8988T (cell line): Measurements from ENCODE around the gene FOXL3.

Experiments
- DNase-seq: peaks from one replicate; pipeline ENCODE4 v3.0.0; 2011

FOXL3 gene

GRCh38 chr7:269721-270120, 20.2 kb upstream of the FOXL3 start:
- no peak for DNase-seq

- DNase-seq: no peak
Measured at GRCh38 chr7:270351-270983, 19.5 kb upstream of the FOXL3 start.

DNA sequence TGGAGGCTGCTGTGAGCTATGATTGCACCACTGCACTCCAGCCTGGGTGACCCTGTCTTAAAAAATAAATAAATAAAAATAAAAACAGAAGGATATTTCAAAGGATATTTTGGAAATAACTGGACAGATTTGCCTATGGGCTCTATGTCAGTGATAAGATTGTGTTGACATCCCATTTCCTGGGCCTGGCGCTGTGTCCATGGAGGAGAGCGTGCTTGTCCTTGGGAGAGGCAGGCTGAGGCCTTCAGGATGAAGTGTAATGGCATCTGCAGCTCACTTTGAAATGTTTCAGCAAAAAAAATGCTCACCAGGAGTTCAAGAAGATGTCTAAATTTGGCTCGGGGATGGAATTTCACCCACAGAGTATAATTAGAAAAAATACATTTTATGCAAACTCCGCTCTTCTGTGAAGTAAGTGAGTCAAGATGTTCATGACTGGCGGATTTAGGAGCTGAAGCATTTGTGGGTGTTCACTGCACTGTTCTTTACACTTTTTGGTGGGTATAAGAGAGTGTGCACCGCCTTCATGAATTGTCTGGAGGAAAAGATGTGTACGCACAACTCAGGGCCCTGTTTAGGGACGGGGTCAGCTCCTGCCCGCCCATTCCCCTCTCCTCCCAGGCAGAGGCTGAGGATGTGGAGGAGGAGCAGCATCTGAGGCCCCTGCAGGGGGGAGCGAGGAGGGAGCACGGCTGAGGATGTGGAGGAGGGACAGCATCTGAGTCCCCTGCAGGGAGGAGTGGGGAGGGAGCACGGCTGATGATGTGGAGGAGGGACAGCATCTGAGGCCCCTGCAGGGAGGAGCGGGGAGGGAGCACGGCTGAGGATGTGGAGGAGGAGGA, 18.5 kb upstream of the FOXL3 start:
- no peak for DNase-seq

DNA sequence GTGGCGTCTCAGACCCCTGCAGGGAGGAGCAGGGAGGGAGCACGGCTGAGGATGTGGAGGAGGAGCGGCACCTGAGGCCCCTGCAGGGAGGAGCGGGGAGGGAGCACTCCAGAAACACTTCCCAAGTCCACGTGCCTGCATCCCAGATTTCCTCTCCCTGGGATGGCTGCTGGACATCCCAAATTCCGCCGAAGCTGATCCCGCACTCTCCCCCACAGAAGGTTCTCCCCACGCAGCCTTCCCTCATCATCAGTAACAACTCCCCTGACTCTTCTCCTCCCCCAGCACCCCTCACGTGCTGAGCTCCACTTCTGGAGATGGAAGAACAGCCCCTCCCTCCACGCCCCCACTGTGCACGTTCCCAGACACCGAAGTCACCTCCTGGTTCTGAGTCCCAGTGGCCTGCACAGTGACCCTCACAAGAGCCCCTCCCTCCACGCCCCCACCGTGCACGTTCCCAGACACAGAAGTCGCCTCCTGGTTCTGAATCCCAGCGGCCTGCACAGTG, 17.8 kb upstream of the FOXL3 start:
- no peak for DNase-seq

DNA sequence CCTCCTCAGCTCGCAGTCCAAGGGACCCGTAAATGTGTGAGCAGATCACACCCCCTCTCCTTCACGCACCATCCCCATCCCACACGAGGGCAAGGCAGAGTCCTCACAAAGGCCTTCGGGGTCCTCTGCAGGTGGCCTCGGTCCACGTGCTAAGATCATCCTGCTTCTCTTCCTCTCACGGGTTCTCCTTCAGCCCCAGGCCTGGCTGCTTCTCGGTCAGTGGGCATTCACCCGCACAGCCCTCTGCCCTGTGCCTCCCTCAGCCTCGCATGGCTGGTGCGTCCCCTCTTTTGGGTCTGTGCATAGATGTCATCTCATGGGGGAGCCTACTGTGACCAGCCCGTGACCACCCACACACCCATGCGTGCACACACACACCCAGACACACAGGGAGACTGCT, 17.3 kb upstream of the FOXL3 start:
- DNase-seq: no peak

DNA sequence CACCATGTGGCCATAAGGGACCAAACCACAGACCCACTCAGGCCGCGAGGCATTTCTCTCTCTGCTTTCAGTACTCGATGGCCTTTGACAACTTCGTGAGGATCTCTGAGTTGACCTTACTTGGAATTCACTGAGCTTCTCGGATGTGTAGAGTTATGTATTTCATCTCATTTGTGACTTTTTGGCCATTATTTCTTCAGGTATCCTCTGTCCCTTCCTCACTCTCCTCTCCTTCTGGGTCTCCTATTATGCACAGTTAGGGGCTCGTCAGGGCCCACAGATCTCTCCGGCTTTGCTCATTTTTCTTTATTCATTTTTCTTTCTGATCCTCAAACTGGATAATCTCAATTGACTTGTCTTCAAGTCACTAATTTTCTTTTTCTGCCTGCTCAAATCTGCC, 16.6 kb upstream of the FOXL3 start:
- DNase-seq: no peak

- DNase-seq: no peak
Measured at GRCh38 chr7:274266-274665, 15.7 kb upstream of the FOXL3 start.

DNA sequence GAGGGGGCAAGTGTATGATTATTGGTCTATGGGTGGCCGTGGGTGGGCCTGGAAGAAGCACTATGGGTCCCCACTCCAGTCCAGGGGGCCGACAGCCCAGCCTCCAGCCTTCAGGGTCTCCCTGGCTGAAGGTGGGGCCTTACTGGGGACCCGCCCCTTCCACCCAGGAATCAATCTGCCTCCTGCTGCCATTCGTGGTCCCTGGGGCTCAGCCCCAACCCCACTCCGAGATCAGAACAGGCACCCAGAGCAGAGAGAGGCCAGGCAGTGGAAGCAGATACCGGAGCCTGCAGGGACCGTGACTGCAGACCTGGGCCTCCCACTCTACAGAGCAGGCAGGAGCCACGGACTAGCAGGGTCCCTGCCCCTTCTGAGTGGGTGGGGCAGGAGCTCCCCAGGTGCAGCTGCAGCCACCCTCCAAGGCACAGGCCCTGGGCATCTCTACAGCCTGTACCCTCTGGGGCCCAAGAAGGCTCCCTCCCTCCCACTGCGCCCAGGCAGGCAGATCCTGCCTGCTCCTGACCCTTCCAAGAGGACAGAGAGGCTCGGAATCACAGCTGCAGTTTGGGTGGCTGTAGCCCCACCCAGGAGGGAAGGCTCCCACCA, 13.6 kb upstream of the FOXL3 start:
- DNase-seq: no peak

DNA sequence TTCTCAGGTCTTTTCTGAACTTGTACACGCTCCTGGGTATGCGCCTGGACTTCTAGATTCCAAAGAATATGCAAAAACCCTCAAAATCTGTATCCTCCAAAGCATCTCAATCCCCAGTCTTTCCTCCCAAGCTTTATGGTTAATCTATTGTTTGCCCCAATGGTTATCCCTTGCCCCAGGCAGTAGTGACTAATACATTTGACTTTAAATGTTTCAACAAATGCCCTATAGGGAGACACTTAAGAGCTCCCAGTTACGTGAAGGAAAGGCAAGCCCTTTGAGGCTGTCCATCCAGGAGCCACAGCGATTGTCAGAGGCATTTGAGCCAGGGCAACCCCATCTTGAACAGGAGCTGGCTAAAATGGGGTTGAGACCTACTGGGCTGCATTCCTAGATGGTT, 12.7 kb upstream of the FOXL3 start:
- no peak for DNase-seq

- no peak for DNase-seq
Measured at GRCh38 chr7:278081-278480, 11.9 kb upstream of the FOXL3 start.

- DNase-seq: no peak
Measured at GRCh38 chr7:279821-280220, 10.1 kb upstream of the FOXL3 start.

- DNase-seq: no peak
Measured at GRCh38 chr7:280461-280860, 9.5 kb upstream of the FOXL3 start.

GRCh38 chr7:281637-282036, 8.3 kb upstream of the FOXL3 start:
- no peak for DNase-seq

DNA sequence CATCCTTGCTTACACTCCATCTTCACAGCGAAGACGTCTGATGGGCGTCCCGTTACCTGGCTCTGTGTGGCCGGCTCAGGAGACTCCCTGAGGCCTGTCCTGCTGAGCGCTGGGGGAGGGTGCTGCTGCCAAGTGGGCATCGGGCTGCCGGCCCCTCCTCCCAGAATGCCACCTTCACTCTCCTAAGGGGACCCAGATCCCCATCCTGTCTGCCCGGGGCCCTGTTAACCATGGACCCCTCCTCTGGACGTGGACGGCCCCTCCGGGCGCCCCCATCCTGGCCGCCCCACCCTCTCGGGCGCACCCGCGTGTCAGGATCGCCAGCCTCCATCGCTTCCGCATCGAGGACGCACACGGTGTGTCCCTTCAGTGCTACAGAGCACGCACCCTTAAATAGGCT, 7.3 kb upstream of the FOXL3 start:
- DNase-seq: no peak

DNA sequence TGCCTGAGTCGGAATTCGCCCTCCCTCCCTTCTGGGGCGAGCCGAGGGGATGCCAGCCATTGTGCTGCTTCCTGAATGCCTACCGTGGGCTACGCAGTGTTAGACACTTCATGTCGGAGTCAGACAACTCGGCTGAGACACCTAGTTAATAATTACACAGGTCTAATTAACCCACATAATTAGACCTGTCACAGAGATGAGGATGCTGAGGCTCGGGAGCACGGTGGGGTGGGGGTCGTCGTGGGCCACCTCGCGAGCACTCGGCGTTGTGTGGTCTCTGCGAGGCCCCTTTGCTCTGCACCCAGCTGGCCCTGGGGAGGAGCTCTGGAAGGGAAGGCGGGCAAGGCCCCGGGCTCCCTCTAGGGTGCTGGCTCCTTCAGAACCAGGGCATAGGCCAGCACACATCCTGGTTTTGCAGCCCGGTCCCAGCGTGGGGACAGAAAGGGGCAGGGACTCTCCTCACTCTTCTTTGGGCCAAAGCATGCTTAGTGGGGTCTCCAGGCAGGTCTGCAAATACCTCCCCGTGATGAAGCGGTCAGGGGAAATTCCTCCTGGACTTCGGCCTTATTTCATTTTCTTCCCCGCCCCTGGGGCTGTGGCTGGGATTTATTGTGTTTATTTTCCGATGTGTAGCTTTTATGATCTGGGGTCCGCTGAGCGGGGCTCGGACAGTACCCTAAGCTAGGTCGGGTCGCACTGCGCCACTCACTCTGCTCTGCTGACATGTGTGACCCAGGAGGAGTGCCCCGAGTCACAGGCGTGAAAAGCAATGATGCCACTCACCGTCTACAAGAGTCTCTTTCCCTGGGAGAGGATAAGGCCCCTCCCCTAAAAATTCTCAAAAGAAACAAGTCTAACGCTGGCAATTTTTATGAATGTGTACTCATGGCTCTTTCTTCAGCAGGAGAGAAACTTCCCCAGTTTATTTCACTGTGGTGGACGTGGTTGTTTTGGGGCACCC, 4.9 kb upstream of the FOXL3 start:
- DNase-seq: no peak

DNA sequence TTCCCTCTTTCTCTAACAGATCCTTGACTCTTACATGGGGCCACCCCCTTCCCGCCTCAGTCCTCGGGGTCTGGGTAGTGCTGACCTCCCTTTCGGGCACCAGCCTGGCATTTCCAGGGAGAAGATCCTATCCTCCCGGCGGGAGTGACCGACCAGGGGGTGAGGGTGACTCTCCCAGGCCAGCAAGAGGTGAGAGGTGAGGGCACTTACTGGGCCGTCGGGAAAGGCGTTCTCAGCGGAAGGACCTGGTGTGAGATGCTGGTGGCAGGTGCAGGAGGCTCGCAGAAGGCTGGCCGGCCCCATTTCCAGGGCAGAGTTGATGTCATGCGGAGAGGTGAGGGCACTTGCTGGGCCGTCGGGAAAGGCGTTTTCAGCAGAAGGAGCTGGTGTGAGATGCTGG, 4.2 kb upstream of the FOXL3 start:
- no peak for DNase-seq

DNA sequence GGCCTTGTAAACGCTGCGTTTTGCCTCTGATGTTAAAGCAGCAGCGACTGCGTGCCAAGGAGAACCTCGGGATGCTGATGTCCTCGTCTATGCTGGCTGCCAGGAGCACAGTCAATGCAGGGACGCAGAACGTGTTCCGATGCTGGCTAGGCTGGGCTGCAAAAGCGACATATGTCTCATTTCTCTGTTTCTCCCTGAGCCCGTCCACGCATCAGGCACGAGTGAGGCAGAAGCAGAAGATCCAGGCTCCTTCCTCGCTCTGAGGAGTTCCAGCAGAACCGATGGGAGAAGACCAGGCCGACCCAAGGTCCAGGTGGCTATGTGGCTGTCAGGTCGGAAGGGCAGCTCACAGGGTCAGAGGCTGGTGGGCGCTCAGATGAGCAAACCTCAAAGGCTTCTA, 3.7 kb upstream of the FOXL3 start:
- no peak for DNase-seq

GRCh38 chr7:288671-289101, 1.3 kb upstream of the FOXL3 start:
- DNase-seq: no peak

DNA sequence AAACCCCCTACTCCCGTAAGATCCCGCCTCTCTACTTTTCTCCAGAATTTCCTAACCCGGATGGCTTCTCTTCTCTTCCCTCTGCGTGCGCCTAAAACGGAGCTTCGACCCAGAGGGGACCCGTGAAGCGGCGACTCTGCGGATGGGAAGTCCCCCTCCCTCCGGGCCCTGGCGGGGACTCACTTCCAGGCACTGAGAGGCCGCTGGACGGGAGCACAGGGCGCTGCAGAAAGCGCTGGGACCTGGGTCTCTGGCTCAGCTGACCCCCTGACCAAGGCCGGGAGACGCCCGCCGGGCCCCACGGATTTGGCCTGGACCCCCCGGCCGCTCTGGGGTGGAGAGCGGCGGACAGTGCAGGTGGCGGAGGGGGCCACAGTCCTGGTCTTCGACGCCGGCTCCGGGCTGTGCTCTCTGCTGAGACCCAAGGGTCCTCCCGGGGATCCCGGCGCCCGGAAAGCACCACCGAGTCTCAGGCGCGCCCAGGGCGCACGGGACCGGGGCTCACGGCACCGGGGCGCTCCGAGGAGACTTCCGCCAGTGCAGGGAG, 688 bp upstream of the FOXL3 start:
- no peak for DNase-seq

DNA sequence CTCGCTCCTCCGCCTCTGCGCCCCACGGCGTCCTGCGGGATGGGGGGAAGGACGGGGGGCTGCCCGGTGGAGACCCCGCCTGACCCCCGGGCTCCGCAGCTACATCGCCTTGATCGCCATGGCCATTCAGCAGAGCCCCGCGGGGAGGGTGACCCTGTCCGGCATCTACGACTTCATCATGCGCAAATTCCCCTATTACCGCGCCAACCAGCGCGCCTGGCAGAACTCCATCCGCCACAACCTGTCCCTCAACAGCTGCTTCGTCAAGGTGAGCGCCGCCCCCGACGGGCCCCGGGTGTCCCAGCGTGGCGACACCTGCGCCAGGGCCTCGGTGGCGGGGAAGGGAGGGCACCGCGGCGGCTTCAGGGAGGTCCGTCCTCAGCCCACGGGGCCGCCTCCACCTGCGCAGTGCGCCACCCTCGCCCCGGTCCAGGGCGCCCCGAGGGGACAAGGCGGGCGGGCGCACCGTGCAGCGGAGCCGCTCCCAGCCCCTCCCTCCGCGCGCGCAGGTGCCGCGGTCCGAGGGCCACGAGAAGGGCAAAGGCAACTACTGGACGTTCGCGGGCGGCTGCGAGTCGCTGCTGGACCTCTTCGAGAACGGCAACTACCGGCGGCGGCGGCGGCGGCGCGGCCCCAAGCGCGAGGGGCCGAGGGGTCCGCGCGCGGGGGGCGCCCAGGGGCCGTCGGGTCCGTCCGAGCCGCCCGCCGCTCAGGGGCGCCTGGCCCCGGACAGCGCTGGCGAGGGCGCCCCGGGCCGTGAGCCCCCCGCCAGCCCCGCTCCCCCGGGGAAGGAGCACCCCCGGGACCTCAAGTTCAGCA, 793 bp downstream of the FOXL3 start:
- no peak for DNase-seq

GRCh38 chr7:291373-292092, 1.6 kb downstream of the FOXL3 start:
- no peak for DNase-seq
